DOHH2 (cell line): ENCODE measurements around the gene DMD.

Experiments used
- H3F3A ChIP-seq: fragments of 200-600 bp; sonication (generic), shearing (Covaris generic); 2 replicates; pipeline ENCODE4 v1.6.0; 2016; ENCODE audit warnings: antibody characterized with exemption, mild to moderate bottlenecking; ENCODE audit not compliant: control insufficient read depth, insufficient read depth
- H3K27ac ChIP-seq: fragments of 200-600 bp; sonication (generic); 2 replicates; pipeline ENCODE4 v1.5.1; 2014; ENCODE audit warnings: low read depth, mild to moderate bottlenecking, low read length, moderate library complexity
- H3K27me3 ChIP-seq: fragments of 200-600 bp; sonication (generic); 2 replicates; pipeline ENCODE4 v1.6.1; 2014; ENCODE audit warnings: mild to moderate bottlenecking, low read length, mixed read lengths; ENCODE audit not compliant: control insufficient read depth
- H3K36me3 ChIP-seq: fragments of 200-600 bp; sonication (generic); 2 replicates; pipeline ENCODE4 v1.6.1; 2014; ENCODE audit warnings: mild to moderate bottlenecking, low read length, moderate library complexity, mixed read lengths; ENCODE audit not compliant: control insufficient read depth
- H3K4me1 ChIP-seq: fragments of 200-600 bp; sonication (generic); 2 replicates; pipeline ENCODE4 v1.6.1; 2014; ENCODE audit warnings: mild to moderate bottlenecking, low read length, mixed read lengths; ENCODE audit not compliant: control insufficient read depth
- H3K4me2 ChIP-seq: fragments of 200-600 bp; sonication (generic); 2 replicates; pipeline ENCODE4 v1.6.0; 2014; ENCODE audit warnings: mild to moderate bottlenecking, low read length, moderate library complexity
- H3K4me3 ChIP-seq: fragments of 200-600 bp; sonication (generic); 2 replicates; pipeline ENCODE4 v1.5.1; 2014; ENCODE audit warnings: mild to moderate bottlenecking, low read length, mixed read lengths
- H3K79me2 ChIP-seq: fragments of 200-600 bp; sonication (generic); 2 replicates; pipeline ENCODE4 v1.6.1; 2014; ENCODE audit warnings: mild to moderate bottlenecking, low read length, mixed read lengths; ENCODE audit not compliant: control insufficient read depth
- H3K9me2 ChIP-seq: fragments of 200-600 bp; sonication (generic); replicated peaks from 2 replicates; pipeline ENCODE4 v1.6.1; 2014; ENCODE audit warnings: mild to moderate bottlenecking, low read length, mixed read lengths; ENCODE audit not compliant: control insufficient read depth
- H3K9me3 ChIP-seq: fragments of 200-600 bp; sonication (generic); 2 replicates; pipeline ENCODE4 v1.6.1; 2014; ENCODE audit warnings: antibody characterized with exemption, low read length, mixed read lengths; ENCODE audit not compliant: control insufficient read depth, insufficient read depth
- H4K20me1 ChIP-seq: fragments of 200-600 bp; sonication (generic); 2 replicates; pipeline ENCODE4 v1.6.0; 2014; ENCODE audit warnings: low read depth, mild to moderate bottlenecking, antibody characterized with exemption, low read length, moderate library complexity; ENCODE audit not compliant: control insufficient read depth, insufficient read depth
- EZH2phosphoT487 ChIP-seq: fragments of 200-600 bp; sonication (generic); IDR thresholded peaks from 2 replicates; pipeline ENCODE4 v1.6.1; 2017; ENCODE audit warnings: borderline replicate concordance, mild to moderate bottlenecking, antibody characterized with exemption, low read length, moderate library complexity, mixed read lengths
- TF ChIP-seq, protein P1 (sequence below): fragments of 200-600 bp; sonication (generic); IDR thresholded peaks from one replicate; pipeline ENCODE4 v1.5.1; 2014; ENCODE audit warnings: antibody characterized with exemption, mild to moderate bottlenecking, low read depth, low read length; ENCODE audit not compliant: poor library complexity, severe bottlenecking

The DMD gene

DNA sequence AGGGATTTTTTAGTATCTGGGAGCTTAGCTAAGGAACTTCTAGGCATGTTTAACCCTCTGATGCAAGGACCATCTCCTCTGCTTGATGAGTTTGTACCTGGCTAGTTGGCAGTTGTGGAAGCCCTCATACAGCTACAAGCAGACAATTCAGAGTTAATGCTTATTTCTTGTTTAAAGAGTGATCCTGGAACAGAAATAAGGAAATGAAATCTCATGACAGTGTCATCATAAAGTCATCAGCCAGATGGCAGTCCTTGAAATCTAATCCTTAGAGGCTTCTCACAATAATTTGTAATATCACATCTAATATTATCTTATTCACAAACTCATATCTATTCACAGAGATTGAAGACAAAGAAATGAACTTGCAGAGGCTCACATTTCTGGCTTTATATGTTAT lies 1557.9 kb downstream of the DMD start:
- H3K27me3 ChIP-seq: no peaks in the 10 kb centered on the region
- no peaks in the 10 kb centered on the region for H3K36me3 ChIP-seq
- H3K9me2 ChIP-seq: no peaks in the 10 kb centered on the region
- H3K9me3 ChIP-seq: no peaks in the 10 kb centered on the region
- no peaks in the 10 kb centered on the region for H3K4me1 ChIP-seq
- no peak for TF ChIP-seq EZH2phosphoT487
- TF ChIP-seq, protein P1, sequence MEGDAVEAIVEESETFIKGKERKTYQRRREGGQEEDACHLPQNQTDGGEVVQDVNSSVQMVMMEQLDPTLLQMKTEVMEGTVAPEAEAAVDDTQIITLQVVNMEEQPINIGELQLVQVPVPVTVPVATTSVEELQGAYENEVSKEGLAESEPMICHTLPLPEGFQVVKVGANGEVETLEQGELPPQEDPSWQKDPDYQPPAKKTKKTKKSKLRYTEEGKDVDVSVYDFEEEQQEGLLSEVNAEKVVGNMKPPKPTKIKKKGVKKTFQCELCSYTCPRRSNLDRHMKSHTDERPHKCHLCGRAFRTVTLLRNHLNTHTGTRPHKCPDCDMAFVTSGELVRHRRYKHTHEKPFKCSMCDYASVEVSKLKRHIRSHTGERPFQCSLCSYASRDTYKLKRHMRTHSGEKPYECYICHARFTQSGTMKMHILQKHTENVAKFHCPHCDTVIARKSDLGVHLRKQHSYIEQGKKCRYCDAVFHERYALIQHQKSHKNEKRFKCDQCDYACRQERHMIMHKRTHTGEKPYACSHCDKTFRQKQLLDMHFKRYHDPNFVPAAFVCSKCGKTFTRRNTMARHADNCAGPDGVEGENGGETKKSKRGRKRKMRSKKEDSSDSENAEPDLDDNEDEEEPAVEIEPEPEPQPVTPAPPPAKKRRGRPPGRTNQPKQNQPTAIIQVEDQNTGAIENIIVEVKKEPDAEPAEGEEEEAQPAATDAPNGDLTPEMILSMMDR: no peak
- no peaks in the 10 kb centered on the region for H4K20me1 ChIP-seq
- no peaks in the 10 kb centered on the region for H3F3A ChIP-seq
- no peak overlapping the region for H3K4me3 ChIP-seq
- H3K79me2 ChIP-seq: no peaks in the 10 kb centered on the region
- H3K4me2 ChIP-seq: no peak overlapping the region
- H3K27ac ChIP-seq: no peak overlapping the region

DNA sequence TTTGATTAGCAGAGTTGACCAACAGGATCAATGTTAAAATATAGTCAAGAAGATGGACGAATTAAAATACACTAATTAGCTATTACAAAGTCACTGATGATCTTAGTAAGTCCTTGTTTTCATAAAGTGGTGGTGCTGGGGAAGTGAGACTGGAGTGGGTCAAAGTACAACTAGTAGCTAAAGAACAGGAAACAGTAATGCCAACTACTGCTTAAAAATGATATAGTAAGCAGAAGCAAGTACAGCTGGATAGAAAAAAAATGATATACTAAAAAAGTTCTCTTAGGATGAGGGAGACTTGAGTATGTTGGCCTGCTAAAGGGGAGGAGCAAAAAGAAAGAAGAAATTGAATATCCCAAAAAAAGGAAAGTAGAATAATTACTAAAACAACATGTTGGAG lies 1558.7 kb downstream of the DMD start:
- Histone ChIP-seq H3K4me1 (no peaks in the 10 kb centered on the region), H3K4me3 (no peak overlapping the region), H3K9me3 (no peaks in the 10 kb centered on the region), H3F3A (no peaks in the 10 kb centered on the region), H3K4me2 (no peak overlapping the region), H3K36me3 (no peaks in the 10 kb centered on the region), H3K9me2 (no peaks in the 10 kb centered on the region), H3K27me3 (no peaks in the 10 kb centered on the region), H4K20me1 (no peaks in the 10 kb centered on the region), H3K27ac (no peak overlapping the region), H3K79me2 (no peaks in the 10 kb centered on the region)
- TF ChIP-seq, protein P1: no peak
- TF ChIP-seq EZH2phosphoT487: no peak

DNA sequence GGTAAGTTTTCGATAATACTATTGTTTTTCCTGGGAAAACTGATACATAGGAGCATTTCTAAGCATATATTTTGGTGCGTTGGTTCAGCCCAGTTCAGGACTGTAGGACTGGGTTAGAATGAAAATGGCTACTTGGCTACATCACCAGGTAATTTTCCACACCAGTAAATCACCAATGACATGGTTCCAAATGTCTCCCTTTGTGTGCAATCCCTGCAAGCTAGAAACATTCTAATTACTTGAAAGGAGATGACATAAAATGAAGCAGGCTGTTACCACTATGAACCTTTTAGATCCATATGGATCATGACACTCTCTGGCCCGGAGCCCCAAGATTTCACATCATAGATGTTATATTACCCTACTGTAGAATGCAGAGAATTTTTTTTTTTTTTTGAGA lies 1562.1 kb downstream of the DMD start:
- no peak overlapping the region for H3K4me3 ChIP-seq
- no peaks in the 10 kb centered on the region for H3K4me1 ChIP-seq
- H3K4me2 ChIP-seq: no peak overlapping the region
- H3F3A ChIP-seq: no peaks in the 10 kb centered on the region
- no peaks in the 10 kb centered on the region for H3K9me2 ChIP-seq
- no peak overlapping the region for H3K27ac ChIP-seq
- H3K9me3 ChIP-seq: no peaks in the 10 kb centered on the region
- H3K27me3 ChIP-seq: no peaks in the 10 kb centered on the region
- no peaks in the 10 kb centered on the region for H4K20me1 ChIP-seq
- TF ChIP-seq EZH2phosphoT487: no peak
- TF ChIP-seq, protein P1: no peak
- no peaks in the 10 kb centered on the region for H3K36me3 ChIP-seq
- H3K79me2 ChIP-seq: no peaks in the 10 kb centered on the region

DNA sequence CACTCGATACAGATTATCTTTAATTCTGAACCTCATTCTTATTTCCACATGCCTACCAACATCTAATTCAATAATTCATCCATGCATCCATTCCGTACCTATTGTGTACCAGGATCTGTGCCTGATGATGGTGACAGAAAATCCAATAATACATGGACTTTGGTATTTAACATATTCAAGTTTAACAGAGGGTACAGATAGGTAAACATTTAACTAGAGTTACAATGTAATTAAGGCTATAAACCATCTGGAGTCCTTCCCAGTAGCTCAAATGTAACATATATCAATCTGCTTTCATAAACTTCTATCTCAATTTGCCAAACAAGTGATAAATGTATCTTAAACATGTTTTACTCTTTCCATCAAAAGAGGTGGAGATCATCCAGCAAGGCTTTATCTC lies 1578.0 kb downstream of the DMD start:
- Histone ChIP-seq H3K9me3 (no peaks in the 10 kb centered on the region), H3K4me3 (no peak overlapping the region), H3K27ac (no peak overlapping the region), H4K20me1 (no peaks in the 10 kb centered on the region), H3K27me3 (no peaks in the 10 kb centered on the region), H3K36me3 (no peaks in the 10 kb centered on the region), H3K79me2 (no peaks in the 10 kb centered on the region), H3F3A (no peaks in the 10 kb centered on the region), H3K9me2 (no peaks in the 10 kb centered on the region), H3K4me1 (no peaks in the 10 kb centered on the region), H3K4me2 (no peak overlapping the region)
- TF ChIP-seq, protein P1: no peak
- TF ChIP-seq EZH2phosphoT487: no peak
